ENCODE measurements around the gene CENPN. TPM values are rescaled to one million over a fixed set of nuclear protein-coding genes. Genes with fewer than 3 reads are reported as not detected.

Gene CENPN
- total RNA-seq, 1 experiment from 2014 or later: 78.6 TPM

DNA sequence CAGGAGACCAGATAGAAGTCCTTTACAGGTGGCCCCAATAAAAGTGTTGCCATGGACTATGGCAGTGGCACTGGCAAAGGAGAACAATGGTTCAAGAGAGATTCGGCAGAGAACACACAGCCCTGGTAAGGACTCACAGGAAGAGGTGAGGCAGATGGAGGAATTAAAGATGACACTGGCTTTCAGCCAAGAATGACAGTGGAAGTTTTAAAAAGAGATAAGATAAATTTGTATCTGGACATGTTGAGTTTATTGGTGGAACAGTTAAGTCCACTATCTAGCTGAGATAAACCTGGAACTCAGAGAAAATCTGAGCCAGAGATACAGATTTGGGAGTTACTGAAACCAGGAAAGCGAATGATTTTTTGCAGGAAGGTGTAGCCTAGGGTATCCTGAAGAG is 20.5 kb upstream of the CENPN start:
- Histone ChIP-seq H3K4me1 (ENCODE audit: insufficient read depth, low read length) (peaks cover 6% of the 10 kb centered on the region; the same call in 1 of the 2 replicates), H3K56ac (ENCODE audit: insufficient read length, low read depth, low read length) (no peak overlapping the region), H2BK120ac (ENCODE audit: low read depth, low read length, poor library complexity, severe bottlenecking) (no peak overlapping the region), H3K14ac (ENCODE audit: insufficient read depth, low read length) (no peak overlapping the region), H3K23me2 (ENCODE audit: insufficient read length, low read depth, low read length, poor library complexity, severe bottlenecking) (no peaks in the 10 kb centered on the region), H3K79me1 (ENCODE audit: insufficient read depth, low read depth, low read length, poor library complexity, severe bottlenecking) (no peaks in the 10 kb centered on the region), H3K9ac (ENCODE audit: extremely low read depth, insufficient read length, low read length) (no peak overlapping the region), H2AFZ (ENCODE audit: low read length) (no peak overlapping the region), H2AK5ac (ENCODE audit: insufficient read length, low read length) (no peak overlapping the region), H3T11ph (ENCODE audit: low read length) (no peak overlapping the region), H2BK15ac (ENCODE audit: low read depth, low read length) (no peak overlapping the region), H4K8ac (replicated peaks; ENCODE audit: insufficient read length, low read depth, low read length) (no peak overlapping the region), H4K5ac (ENCODE audit: insufficient read length, low read depth, low read length) (no peak overlapping the region), H3K9me3 (ENCODE audit: control insufficient read depth, low read depth, low read length) (no peaks in the 10 kb centered on the region), H2BK20ac (ENCODE audit: low read depth, low read length, poor library complexity, severe bottlenecking) (no peak overlapping the region), H3K79me2 (ENCODE audit: insufficient read depth, low read length) (no peaks in the 10 kb centered on the region), H2BK12ac (ENCODE audit: insufficient read length, low read depth, low read length) (no peak overlapping the region), H3K4ac (ENCODE audit: low read depth, low read length) (no peak overlapping the region), H3K18ac (ENCODE audit: insufficient read length, low read depth, low read length) (no peak overlapping the region), H3K4me2 (ENCODE audit: insufficient read depth, insufficient read length, low read length) (no peak overlapping the region), H2BK5ac (ENCODE audit: insufficient read length, low read length) (no peak overlapping the region), H3K23ac (ENCODE audit: insufficient read length, low read depth, low read length) (no peak overlapping the region), H4K20me1 (ENCODE audit: control insufficient read depth, insufficient read depth, insufficient read length) (no peaks in the 10 kb centered on the region), H3K27ac (ENCODE audit: insufficient read length, low read depth, low read length) (no peak overlapping the region), H4K91ac (ENCODE audit: insufficient read length, low read depth, low read length) (no peak overlapping the region), H3K27me3 (ENCODE audit: insufficient read depth, low read length) (no peaks in the 10 kb centered on the region)
- no CpG with 5 or more reads among the region's 2 CpGs for WGBS (ENCODE audit: extremely low coverage, insufficient read length, low lambda C conversion rate)
- Mint-ChIP-seq H3K4me1 (peaks cover 27 to 32% of the 10 kb centered on the region in 2 experiments), H3K27ac (no peak overlapping the region; a peak in 1 of 7 replicates), H3K9me3 (no peaks in the 10 kb centered on the region), H3K27me3 (ENCODE audit: low read depth) (peaks cover 4% of the 10 kb centered on the region), H3K36me3 (ENCODE audit: insufficient read depth in 1 of 3, low read depth in 3 of 3) (peaks cover 0 to 8% (median 0%) of the 10 kb centered on the region in 3 experiments; a peak in 4 of 7 replicates), H3K4me3 (no peak overlapping the region)
- no peak for DNase-seq
- TF ChIP-seq, protein P1, sequence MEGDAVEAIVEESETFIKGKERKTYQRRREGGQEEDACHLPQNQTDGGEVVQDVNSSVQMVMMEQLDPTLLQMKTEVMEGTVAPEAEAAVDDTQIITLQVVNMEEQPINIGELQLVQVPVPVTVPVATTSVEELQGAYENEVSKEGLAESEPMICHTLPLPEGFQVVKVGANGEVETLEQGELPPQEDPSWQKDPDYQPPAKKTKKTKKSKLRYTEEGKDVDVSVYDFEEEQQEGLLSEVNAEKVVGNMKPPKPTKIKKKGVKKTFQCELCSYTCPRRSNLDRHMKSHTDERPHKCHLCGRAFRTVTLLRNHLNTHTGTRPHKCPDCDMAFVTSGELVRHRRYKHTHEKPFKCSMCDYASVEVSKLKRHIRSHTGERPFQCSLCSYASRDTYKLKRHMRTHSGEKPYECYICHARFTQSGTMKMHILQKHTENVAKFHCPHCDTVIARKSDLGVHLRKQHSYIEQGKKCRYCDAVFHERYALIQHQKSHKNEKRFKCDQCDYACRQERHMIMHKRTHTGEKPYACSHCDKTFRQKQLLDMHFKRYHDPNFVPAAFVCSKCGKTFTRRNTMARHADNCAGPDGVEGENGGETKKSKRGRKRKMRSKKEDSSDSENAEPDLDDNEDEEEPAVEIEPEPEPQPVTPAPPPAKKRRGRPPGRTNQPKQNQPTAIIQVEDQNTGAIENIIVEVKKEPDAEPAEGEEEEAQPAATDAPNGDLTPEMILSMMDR (conservative IDR thresholded peaks at IDR 0.05): no peak
